NCI-H1048 (cell line): ENCODE measurements around the gene PPP1R9B.

Source experiments
- DNase-seq: peaks from one replicate; lab custom pipeline; 2025; lab: John Stamatoyannopoulos, UW

Gene PPP1R9B

GRCh38 chr17:50106393-50107131 lies 43.9 kb downstream of the PPP1R9B start:
- no peak for DNase-seq

GRCh38 chr17:50105811-50106210 lies 44.7 kb downstream of the PPP1R9B start:
- DNase-seq = no peak

GRCh38 chr17:50103941-50104340 lies 46.5 kb downstream of the PPP1R9B start:
- DNase-seq = no peak

- DNase-seq = no peak
These were observed 47.2 kb downstream of the PPP1R9B start for GRCh38 chr17:50103252-50103651.

- no peak for DNase-seq
These were observed 48.1 kb downstream of the PPP1R9B start for GRCh38 chr17:50102164-50102991.

- DNase-seq = no peak
These were observed 48.9 kb downstream of the PPP1R9B start for GRCh38 chr17:50101346-50102163.

- DNase-seq = no peak
These were observed 49.5 kb downstream of the PPP1R9B start for GRCh38 chr17:50100921-50101345.

GRCh38 chr17:50100480-50100883 lies 50.0 kb downstream of the PPP1R9B start:
- no peak for DNase-seq

GRCh38 chr17:50099003-50099402 lies 51.5 kb downstream of the PPP1R9B start:
- DNase-seq = no peak

GRCh38 chr17:50098583-50098982 lies 51.9 kb downstream of the PPP1R9B start:
- DNase-seq = no peak

- no peak for DNase-seq
These were observed 52.6 kb downstream of the PPP1R9B start for GRCh38 chr17:50097926-50098325.

GRCh38 chr17:50097455-50097854 lies 53.0 kb downstream of the PPP1R9B start:
- no peak for DNase-seq

GRCh38 chr17:50096758-50097157 lies 53.7 kb downstream of the PPP1R9B start:
- no peak for DNase-seq

- no peak for DNase-seq
These were observed 54.4 kb downstream of the PPP1R9B start for GRCh38 chr17:50096092-50096491.

- DNase-seq = no peak
These were observed 54.8 kb downstream of the PPP1R9B start for GRCh38 chr17:50095626-50096037.

GRCh38 chr17:50094753-50095619 lies 55.5 kb downstream of the PPP1R9B start, which contains the start of gene PDK2:
PDK2 (plus strand) TSS chr17:50095351; CDS start chr17:50095436, 85 bp downstream.
- peak; percentile 83 for DNase-seq

GRCh38 chr17:50094243-50094752 lies 56.2 kb downstream of the PPP1R9B start:
- DNase-seq = peak; percentile 73

- no peak for DNase-seq
These were observed 56.7 kb downstream of the PPP1R9B start for GRCh38 chr17:50093807-50094206.

- DNase-seq = no peak
These were observed 57.2 kb downstream of the PPP1R9B start for GRCh38 chr17:50093246-50093645.

- DNase-seq = no peak
These were observed 58.6 kb downstream of the PPP1R9B start for GRCh38 chr17:50091918-50092285.
